Inferior parietal cortex (tissue), 1 donor: Measurements from ENCODE around the gene VPS13C.

Source experiments
- DNase-seq: peaks from one replicate; pipeline ENCODE4 v3.0.0-alpha.2; 2016; ENCODE audit errors: extremely low spot score

The VPS13C gene

DNA sequence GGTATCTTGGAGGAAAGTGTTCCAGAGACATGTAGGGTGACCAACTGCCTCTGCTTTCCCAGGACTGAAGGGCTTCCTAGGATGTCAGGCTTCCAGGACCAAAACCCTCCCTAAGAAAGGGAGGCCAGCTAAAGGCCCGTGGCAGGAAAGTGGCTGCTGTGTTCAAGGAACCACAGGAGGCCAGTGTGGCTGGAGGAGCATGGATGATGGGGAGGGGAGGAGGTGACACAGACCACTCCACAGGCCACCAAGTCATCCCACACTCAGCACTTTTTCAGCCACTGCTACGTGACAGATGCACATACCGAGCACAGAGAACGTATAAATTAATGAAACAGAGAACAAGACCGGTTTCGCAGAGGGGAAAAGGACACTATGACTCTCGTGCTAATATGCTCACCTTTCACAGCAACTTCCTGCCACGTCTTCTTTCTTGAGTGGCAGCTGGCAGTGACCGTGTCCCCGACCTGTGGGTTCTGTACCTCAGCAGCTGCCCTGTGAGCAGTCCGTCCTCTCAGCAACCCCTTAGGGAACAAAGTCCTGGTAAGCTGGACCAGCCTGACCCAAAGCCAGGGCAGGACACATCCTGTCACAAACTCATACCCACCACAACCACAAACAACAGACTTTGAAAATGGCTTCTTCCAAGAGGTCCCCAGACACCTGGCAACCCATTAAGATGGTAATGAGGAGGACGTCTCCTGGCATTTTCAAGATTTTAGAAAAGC, 244.7 kb downstream of the VPS13C start:
- no peak for DNase-seq

DNA sequence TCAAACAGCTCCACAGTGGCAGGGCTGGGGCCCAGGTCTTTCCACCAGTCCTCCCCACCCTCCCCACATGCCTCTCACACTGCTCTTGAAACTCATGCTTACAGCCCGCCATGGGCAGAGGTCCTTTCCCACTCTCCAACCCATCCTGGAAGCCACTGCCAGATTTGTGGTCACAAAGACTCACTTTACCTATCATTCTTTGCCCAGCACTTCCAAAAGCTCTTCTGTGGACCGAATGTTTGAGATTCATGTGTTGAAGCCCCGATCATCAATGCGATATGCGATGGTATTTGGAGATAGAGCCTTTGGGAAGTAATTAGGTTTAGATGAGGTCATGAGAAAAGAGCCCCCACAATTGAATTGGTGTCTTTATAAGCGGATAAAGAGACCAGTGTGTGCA, 247.8 kb downstream of the VPS13C start:
- DNase-seq: no peak

DNA sequence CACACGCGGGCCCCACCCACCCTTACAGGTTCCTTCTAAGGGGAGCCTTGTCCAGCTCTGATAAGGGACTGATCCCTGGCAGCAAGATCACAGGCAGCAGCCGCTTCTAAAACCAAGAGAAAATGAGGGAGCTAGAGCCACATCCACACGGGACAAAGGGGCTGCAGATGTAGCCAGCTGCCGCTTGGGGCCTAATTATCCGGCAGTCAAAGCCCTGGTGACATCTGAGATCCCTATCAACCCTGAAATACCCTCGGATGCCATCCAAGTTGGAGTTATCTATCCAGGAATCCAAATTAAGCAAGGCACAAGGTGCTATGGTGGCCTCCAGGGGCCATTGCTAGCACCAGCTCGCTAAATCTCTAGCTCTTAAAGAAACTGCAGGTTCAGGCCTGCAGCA, 248.3 kb downstream of the VPS13C start:
- DNase-seq: no peak

DNA sequence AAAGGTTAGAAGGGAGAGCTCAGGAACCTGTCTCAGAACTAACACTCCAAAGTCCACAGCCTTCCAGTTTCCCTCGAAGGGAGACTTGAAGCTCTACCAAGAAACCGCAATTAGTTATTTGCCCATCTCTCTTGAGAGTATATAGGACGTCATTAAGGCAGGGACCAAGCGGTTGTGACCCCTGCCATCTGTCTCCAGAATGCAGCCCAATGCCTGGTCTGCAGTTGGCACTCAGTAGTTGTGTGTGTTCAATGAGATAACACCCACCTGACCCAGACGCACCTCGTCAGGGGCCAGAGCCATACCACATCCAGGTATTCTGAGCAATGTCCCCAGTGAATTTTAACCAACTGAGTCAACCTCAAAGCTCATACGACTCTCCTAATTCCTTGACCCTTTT, 251.0 kb downstream of the VPS13C start:
- DNase-seq: no peak

DNA sequence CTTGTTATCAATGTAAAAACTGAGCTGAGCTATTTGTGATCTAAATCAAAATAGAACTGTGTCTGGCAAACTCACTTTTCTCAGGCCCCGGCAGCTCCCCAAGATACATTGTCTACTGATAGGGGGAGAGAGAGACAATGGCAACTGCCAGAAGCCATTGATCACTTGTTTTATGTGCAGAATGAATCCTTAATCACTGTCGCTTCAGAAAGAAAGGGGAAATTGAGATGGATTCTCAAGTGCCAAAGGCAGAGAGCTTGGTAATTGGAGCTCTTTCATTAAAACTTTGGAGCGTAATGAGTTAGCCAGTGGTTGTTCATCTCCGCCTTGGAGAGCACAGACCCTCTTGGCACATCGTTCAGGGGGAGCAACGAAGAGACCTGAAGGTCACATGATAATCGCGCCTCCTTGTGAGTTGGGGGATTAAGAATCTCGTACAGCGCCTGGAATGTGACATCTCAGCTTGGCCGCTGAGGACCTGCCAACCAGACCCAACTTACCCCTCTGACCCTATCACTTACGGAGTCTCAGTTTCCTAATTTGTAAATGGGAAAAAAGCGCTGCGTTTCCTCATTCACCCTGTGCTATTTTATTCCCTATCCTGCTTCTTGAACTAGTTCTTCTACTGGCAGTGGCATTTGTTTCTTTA, 252.8 kb downstream of the VPS13C start:
- no peak for DNase-seq
